GM12892 (cell line): Measurements from ENCODE around the gene CBLN2.

Source experiments
- POLR2A ChIP-seq: IDR thresholded peaks from 2 replicates; pipeline ENCODE4 v1.6.1; 2011; ENCODE audit warnings: low read depth, low read length, control low read depth
- POLR2AphosphoS5 ChIP-seq: IDR thresholded peaks from 2 replicates; pipeline ENCODE4 v1.6.1; 2011; ENCODE audit warnings: low read depth, low read length, control low read depth
- TAF1 ChIP-seq: IDR thresholded peaks from 2 replicates; pipeline ENCODE4 v1.6.1; 2011; ENCODE audit warnings: low read depth, mild to moderate bottlenecking, control low read depth, low read length, borderline replicate concordance

DNA sequence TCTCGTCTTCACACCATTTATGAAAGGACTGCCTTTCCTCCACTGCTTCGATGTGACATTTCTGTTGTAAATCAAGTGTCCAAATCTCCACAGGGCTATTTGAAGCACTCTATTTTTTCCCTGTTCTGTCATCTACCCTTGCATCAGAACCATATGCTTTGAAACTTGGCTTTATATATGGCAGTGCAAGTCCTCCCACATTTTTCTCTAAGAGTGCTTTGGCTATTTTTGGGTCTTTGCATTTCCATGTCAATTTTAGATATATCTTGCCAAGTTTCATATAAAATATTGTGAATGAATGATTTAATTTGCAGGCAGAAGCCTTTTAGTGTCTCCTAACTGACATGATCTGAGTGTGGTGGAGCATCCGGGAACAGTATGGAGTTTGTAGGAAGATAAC, 37.8 kb upstream of the CBLN2 start:
- no peak for TF ChIP-seq POLR2A
- TF ChIP-seq POLR2AphosphoS5, result no peak
- TF ChIP-seq TAF1, result no peak
